HG03342 (cell line): ENCODE results near the gene THNSL1.
"Not testable (repeated sequence)": the region's sequence is repeated elsewhere in the genome, so short reads cannot be mapped to it uniquely, and the experiment has no call there.

Experiments used
- ATAC-seq: cut with Tn5 transposase; IDR thresholded peaks from one replicate; pipeline ENCODE4 v1.9.1; 2021; ENCODE audit warnings: mild to moderate bottlenecking, moderate library complexity; ENCODE audit not compliant: unreplicated experiment

Gene THNSL1

DNA sequence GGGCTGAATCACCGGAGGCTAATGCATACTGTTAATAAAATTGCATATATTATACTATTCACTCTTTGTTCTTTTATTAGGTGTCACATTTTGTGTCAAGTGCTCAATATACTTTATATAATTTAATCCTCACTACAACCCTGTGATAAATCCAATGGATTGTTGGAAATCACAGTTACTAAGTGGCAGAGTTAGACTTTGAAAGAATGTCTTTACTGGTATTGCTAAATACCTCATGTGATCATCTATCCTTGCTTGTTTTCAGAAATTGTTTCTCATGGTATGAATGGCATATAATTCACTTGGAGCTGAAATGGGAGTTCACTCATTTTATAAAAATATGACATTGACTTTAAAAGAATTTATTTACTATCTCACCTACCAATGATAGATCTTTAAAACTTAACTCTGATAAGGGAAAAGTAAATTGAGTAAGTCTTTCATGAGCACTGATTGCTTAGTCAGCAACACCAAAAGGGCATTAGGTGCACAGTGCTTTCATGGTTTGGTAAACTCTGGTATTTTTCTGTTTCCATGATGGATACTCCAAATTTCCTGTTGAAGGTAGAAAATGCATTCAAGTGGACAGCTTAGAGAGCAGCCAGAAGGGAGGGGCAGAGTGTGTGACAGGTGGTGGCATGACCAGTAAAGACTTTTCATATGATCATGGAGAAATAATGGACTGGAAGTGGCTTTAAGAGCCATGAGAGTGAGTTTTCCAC is 23.0 kb upstream of the THNSL1 start:
- no peak for ATAC-seq

DNA sequence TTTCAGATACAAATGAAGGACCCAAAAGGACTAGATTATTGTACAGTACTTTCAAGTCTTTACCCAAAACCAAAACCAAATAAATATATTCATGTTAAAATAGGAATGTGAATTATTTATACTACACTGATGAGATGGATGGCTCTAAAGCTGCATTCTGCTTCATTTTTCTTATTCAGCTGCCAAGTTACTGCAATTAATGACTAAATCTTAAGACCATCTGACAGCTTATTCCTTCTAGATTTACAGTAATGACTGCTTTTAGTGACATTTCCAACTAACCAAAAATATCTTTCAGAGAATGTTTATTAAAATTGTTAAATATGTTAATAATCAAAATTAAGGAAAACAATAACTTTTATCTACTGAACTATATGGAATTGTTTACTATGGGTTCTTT is 21.3 kb upstream of the THNSL1 start:
- ATAC-seq = no peak

DNA sequence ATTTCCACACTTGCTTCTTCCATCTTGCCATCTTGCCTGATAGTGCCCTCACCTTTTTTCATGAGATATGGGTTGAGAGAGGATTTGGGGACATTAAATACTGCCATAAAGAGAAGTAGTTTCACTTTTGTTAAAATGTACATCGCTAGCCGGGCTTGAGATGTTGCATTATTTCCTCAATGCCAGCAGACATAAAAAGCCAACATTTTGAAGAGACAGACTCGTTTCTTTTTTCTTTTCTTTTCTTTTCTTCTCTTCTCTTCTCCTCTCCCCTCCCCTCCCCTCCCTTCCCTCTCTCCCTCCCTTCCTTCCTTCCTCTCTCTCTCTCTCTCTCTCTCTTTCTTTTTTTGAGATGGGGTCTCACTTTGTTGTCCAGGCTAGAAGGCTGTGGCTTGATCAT is 18.4 kb upstream of the THNSL1 start:
- no peak for ATAC-seq

DNA sequence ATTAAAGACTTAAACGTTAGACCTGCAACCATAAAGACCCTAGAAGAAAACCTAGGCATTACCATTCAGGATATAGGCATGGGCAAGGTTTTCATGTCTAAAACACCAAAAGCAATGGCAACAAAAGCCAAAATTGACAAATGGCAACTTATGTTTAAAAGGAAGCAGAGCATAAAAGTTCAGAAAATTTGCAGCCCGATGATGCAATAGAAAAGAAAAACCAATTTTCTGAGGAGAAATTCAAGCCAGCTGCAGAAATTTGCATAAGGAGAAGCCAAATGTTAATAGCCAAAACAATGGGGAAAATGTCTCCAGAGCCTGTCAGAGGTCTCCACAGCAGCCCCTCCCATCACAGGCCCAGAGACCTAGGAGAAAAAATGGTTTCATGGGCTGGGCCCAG is 4.8 kb upstream of the THNSL1 start:
- ATAC-seq = not testable (repeated sequence)

DNA sequence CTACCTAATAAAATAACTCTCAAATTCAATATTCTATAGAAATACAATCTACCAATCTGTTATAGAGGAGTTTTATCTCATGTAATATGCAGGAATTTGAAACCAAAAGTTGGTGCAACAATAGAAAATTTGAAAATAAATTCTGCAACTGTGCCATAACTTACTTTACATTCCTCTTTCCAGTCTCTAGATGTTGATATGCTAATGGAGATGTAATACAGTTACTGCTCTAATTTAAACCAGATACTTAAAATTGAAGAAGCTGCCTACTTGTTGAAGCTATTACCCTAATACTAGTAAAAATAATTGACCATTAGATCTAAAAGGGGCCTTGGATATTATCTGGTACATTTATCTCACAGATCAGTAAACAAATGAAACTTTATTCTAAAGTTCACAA is 1.8 kb upstream of the THNSL1 start:
- ATAC-seq = no peak

DNA sequence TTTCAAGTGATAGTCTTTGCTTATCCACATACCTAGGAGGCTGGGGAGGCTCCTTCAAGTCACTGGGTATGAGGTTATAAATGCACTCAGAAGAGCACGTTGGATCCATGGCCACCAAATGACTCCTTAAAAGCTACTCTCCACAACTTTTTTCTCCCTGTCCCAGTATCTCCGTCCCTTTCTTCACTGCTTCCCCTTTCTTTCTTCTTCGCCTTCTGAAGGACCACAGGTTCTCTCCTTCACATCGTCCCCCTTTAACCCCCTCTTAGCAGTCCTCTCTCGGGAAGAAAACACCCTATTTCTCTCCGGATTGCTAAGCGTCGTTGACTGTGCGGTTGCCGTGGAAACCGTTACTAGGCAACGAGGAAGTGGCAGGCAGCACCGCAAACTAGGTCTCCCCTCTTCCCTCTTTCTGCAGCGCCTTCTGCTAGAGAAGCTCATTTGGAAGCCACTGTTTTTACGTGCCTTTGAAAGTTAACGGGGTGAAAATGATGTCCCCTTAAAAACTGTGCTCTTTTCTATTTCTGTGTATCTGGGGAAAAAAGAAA is 510 bp upstream of the THNSL1 start, which contains the start of gene ENKUR:
TSS of gene ENKUR (minus strand) at position 331 of the 548 bp plus-strand sequence. CDS start at position 109, 222 bp downstream.
- peak; percentile 71 for ATAC-seq

DNA sequence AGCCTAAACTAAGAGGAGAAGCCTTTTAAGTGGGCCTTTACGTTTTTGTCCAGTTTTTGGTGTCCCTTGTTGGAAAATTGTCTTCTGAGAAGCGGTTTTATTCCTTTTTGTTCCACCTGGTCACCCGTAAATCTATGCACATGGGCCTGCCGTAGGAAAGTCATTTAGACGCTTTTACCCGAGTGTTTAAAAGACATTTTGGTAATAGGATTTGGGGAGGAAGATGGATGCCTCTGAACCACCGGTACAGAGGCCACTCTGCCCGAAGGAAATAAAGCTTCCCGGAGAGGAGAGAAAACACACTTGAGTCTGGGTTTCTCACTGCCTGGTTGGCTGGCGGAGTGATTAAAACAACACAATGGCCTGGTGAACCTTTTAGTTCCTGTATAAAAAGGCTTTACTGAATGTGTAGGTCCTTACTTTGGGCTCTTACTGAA is 760 bp downstream of the THNSL1 start:
- ATAC-seq = peak; percentile 1

DNA sequence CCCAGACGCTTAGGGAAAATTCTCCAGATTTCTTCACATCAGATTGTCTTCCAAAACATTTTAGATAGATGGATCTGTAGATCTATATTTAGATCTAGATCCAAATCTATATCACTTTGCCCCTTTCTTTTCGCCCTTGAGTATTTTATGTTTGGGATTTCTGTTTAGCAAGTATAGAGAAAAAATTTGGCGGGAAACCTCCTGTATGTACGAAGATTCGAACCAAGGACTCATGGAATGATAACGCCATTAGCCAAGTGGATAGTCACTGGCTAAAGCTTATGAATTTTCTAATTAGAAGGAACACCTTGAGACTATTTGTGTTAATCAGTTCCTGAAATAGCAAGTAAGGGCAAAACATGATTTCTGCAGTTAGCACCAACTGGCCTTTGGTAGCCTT is 1.2 kb downstream of the THNSL1 start:
- no peak for ATAC-seq

DNA sequence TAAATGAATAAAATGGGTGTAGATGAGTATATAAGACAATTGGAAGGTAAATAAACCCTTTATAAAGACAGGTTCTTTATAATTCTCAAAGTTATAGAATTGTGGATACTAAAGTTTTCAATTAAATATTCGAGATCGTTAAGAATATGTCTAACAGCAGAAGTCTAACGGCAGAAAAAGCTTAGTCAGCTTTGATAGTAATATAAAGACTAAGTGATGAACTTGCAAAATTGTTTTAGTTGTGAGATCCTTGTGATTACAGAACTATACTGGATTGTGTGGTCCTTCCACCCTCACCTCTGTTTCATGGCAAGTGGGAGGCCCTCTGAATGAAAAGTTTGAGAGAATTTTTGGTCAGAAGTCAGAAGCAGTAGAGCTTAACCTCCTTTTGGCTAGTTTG is 2.3 kb downstream of the THNSL1 start:
- ATAC-seq = no peak

DNA sequence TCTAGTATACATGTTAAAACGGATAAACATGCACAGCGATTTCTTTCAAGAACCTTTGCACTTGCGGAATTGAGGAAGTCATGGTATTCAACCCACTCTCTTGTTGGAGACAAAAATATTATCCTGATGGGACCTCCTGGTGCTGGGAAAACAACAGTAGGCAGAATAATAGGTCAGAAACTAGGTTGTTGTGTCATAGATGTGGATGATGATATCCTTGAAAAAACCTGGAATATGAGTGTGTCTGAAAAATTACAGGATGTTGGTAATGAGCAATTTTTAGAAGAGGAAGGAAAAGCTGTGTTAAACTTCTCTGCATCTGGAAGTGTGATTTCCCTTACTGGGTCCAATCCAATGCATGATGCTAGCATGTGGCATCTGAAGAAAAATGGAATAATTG is 6.9 kb downstream of the THNSL1 start:
- ATAC-seq = no peak

DNA sequence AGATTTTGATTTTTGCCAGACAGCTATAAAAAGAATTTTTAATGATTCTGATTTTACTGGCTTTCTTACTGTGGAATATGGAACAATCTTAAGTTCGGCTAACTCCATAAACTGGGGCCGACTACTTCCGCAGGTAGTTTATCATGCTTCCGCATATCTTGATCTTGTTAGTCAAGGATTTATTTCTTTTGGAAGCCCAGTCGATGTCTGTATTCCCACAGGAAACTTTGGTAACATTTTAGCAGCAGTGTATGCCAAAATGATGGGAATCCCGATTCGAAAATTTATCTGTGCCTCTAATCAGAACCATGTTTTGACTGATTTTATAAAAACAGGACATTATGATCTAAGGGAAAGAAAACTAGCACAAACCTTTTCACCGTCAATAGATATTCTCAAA is 8.1 kb downstream of the THNSL1 start:
- ATAC-seq = no peak

DNA sequence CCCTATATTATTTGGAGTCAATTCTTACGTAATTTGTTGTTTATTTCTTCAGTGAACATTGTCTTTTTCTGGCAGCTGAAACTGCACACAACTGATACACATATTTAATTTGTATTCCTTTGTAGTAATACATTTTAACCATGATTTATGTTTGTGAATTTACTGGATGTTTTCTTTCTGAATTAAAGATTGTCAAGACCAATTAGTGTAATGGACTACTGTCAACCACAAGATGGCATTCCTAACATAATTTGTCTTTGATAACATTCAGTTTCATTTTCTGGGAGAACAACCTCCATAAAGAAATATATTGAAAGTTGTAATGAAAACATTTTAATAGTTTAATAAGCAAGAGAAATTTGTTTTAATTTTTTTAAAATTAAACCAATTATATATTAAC is 10.1 kb downstream of the THNSL1 start:
- no peak for ATAC-seq

DNA sequence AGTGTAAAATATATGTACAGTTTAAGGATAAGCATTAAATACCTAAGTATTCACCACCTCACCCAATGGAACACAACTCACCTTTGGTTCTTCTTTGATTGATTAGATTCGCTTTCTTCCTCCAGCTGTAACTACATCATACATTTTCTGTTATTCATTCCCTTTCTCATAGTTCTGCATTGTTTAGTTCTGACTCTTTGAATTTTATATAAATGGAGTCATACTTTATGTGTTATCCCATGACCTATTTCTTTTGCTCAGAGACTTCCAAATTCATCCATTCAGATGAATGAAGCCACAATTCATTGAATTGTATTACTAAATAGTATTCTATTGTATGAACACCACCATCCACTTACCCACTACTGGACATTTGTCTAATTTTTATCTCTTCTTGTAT is 12.3 kb downstream of the THNSL1 start:
- no peak for ATAC-seq

DNA sequence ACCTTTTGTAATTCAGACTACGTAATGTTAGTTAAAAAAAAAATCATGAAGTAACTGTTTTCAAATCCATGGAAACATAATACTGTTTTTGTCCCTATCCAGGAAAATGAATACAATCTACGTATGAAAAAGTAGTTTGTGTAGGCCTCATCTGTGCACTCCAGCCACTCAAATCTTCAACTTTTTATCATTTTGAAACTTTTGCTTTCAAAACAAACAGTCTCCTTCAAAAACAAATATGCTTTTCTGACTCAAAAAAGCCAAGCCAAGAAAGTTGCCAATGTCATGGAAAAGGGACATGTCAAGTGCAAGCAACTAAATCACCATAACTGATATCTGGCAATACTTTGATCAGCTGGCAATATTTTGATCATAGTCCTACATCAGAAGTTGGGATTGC is 13.1 kb downstream of the THNSL1 start:
- ATAC-seq = no peak

DNA sequence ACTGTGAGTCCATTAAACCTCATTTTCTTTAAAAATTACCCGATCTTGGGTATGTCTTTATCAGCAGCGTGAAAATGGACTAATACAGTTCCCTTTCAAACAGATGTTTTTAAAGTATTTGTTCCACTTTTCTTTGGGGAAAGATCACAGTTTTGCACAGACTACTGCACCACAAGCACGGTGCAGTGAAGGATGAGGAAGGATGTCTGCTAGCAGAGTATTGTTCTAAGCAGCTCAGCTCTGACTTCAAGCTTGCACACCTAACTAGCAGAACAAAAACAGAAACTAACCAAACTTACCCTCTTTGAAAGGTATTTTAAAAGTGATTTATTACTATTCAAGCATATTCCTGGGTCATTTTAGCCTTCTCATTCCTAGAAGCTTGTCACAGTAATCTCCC is 20.0 kb downstream of the THNSL1 start:
- ATAC-seq = peak; percentile 81

DNA sequence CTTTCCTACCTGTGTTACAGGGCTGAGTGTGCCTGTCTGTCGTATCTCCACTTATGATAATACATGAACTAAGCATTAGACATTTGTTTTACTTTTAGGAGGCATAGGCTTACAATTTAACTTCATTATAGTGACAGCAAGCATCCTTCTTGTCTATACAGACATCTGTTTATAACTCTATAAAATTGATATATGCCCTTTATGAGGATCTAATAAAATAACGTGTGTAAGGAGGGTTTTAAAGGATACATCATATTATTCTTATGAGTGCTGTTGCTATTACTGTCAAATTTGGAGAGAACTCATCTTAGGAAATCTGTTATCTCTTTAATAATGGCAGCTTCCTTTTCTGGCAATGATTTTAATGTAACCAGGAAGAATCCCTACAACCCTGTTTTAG is 21.9 kb downstream of the THNSL1 start:
- ATAC-seq = no peak

DNA sequence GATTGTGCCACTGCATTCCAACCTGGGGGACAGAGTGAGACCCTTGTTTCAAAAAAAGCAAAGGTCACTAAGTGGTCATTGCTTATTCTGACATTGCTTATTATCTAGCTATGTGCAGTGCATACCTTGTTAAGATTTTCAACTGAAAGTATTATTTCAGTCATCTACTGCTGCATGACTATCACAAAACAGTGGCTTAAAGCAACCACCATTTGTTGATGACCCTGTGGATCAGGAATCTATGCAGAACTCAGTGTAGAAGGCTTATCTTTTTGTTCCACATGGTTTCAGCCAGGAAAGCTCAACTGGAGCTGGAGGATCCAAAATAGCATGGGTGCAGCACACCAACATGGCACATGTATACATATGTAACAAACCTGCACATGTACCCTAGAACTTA is 23.1 kb downstream of the THNSL1 start:
- ATAC-seq = no peak

DNA sequence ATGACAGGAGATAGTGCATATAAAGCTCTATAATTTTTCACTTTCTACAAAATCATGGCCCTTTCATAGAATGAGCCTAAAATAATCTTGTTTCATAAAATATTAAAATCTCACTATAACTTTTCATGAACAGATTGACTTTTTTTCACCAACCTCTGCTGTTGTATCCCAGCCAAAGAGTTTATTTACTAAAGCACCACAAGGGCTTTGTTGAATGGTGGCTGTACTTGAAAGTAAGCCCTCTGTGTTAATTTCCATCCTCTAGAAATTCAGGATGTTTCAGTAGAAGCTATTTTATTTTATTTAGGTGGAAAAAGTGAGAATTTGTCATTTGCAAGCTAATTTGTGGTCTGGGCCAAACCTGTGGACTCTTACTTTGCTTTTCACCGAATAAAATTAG is 30.2 kb downstream of the THNSL1 start:
- no peak for ATAC-seq

DNA sequence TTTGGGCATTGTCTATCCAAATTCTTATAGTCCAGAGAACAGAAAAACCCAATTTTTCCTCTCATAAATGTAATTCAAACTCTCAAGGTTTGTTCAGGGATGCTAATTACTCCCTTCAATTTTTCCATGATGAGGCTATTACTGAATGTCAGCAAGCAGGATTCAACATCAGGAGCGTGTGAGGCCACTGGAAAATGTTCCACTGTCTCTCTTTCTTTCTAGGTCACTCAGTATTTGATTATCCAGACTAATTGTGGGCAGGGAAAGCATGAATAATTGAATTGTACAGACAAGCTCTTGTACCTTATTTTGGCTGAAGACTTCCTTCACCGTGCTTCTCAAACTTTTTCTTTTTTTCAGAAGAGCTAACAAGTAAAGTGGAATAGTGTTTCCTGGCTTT is 30.7 kb downstream of the THNSL1 start:
- no peak for ATAC-seq

DNA sequence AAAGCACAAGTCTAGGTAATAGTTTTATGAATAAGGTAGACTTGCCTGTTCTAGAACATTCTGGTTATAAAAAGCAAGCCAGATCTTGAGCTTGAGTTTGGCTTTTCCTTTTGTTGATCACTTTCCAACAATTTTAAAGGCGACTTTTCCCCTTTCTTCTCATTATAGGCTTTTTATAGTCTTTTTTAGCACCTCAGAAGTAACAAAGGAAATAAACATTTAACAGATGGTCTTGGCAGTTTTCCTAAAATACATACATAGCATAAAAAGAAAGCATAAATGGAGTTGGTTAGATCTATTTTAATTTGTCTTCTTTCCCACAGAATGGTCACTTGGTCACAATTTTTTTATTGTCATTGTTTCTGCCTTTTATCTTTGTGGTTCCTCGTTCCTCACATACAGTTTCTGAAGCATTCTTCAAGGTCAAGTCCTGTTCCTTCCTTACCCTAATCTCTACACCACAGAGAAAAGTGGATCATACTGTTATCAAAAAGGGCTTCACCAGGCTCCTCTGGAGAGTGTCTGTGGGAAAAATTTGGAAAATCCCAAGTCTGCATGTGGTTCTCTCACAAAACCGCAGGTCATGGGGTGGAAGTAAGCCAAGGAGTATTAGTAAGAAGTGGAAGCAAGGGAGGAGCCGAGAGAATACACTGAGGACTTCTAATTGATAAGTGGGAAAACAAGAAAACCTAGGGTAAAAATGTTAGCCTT is 31.3 kb downstream of the THNSL1 start:
- no peak for ATAC-seq

DNA sequence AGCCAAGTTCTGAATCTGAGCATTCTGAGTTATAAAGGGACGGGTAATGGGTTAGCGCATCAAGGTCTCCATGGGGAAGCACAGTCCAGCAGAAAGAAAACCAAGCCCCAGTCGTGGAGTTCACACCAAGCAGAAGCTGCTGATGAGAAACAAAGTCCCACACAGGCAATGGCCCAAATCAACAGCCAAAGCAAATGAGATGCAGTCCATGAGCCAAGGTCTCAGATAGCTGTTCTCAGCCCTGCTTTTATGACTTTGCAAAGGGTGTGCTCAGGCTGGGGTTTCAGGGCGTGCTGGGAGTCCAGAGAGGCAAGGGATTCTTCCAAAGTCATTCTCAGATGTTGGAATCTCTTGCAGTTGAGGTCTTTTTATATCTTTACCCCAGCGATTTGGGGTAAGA is 32.0 kb downstream of the THNSL1 start:
- ATAC-seq = no peak

DNA sequence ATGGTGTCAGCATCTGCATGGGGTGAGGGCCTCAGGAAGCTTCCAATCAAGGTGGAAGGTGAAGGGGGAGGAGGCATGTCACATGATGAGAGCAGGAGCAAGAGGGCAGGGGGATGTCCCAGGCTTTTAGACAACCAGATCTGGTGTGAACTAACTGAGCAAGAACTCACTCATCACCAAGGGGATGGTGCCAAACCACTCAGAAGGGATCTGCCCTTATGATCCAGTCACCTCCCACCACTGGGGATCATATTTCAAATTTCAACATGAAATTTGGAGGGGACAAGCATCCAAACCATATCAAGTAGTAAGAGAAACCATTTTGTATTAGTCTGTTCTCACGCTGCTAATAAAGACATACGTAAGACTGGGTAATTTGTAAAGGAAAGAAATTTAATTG is 33.6 kb downstream of the THNSL1 start:
- no peak for ATAC-seq
